ENCODE measurements around the gene SCAMP5. TPM values are rescaled to one million over a fixed set of nuclear protein-coding genes. Genes with fewer than 3 reads are reported as not detected.

Gene SCAMP5
- total and polyA plus RNA-seq, 2 of the 13 experiments (the other 11 are each of a cell fraction or from before 2014, with no cell fraction given), result 34.3 to 49.0 TPM

GRCh38 chr15:74960286-74960685 is 35.1 kb upstream of the SCAMP5 start (continued):
- TF ChIP-seq KDM3A (CRISPR knock-in tag; IDR thresholded peaks at IDR 0.05; ENCODE audit: low read depth), result no peak

- ChIA-PET POLR2A (no interaction called here), CTCF (ENCODE audit: low intra/inter-chr PET ratio, low total read pairs) (no interaction called here)
- Histone ChIP-seq H3K4me3 (replicated peaks in 1 of 3; ENCODE audit: insufficient read depth in 1 of 3, low read depth in 2 of 3, low read length in 3 of 3) (no peak overlapping the region), H3K4me2 (ENCODE audit: low read depth, low read length) (no peak overlapping the region), H3K79me2 (ENCODE audit: insufficient read depth, low read length) (no peaks in the 10 kb centered on the region), H3K27me3 (ENCODE audit: control insufficient read depth in 1 of 2, insufficient read depth in 2 of 2, low read length in 2 of 2) (peaks cover 5 to 55% of the 10 kb centered on the region in 2 experiments; a peak in 4 of 5 replicates), H3K9ac (ENCODE audit: insufficient read depth, low read depth, low read length) (no peak overlapping the region), H3K4me1 (ENCODE audit: insufficient read depth, low read length) (peaks cover 27% of the 10 kb centered on the region), H3K36me3 (replicated peaks in 1 of 2; ENCODE audit: control insufficient read depth in 1 of 2, insufficient read depth in 2 of 2, low read length in 2 of 2) (no peaks in the 10 kb centered on the region), H3K9me3 (ENCODE audit: low read length) (no peaks in the 10 kb centered on the region), H3K27ac (ENCODE audit: extremely low read length, insufficient read depth, low read length) (no peak overlapping the region), H2AFZ (ENCODE audit: low read length) (no peak overlapping the region), H4K20me1 (ENCODE audit: insufficient read depth, low read length) (no peaks in the 10 kb centered on the region)
- in situ Hi-C loops (cut with HindIII; ENCODE audit: extremely low pct_ligation_motif_present, low pct_unique_long_range_greater_than_20kb), result no loop called here
- intact Hi-C loops (cut with micrococcal nuclease; ENCODE audit: unreplicated experiment), result no loop called here
- DNase-seq (ENCODE audit: low spot score), result no peak
- TF ChIP-seq ZFP91 (CRISPR knock-in tag; IDR thresholded peaks at IDR 0.05; ENCODE audit: borderline replicate concordance) (no peak), ZNF121 (CRISPR knock-in tag; IDR thresholded peaks at IDR 0.05) (0 out of 2 replicates have a peak, but pooled peaks have one; percentile 46)
- FAIRE-seq, result no peak
- BruUV-seq (replicated peaks), result no TSS peak
- 17% methylated on average over 3 of the region's 3 CpGs for WGBS (ENCODE audit: low lambda C conversion rate)
- no peak for ATAC-seq
These were observed 34.3 kb upstream of the SCAMP5 start for GRCh38 chr15:74960995-74961588.

GRCh38 chr15:74961616-74962015 is 33.7 kb upstream of the SCAMP5 start:
- H3K79me2 ChIP-seq (ENCODE audit: insufficient read depth, low read length), result no peaks in the 10 kb centered on the region
- H3K4me2 ChIP-seq (ENCODE audit: low read depth, low read length), result no peak overlapping the region
- H3K36me3 ChIP-seq (replicated peaks in 1 of 2; ENCODE audit: control insufficient read depth in 1 of 2, insufficient read depth in 2 of 2, low read length in 2 of 2), result no peaks in the 10 kb centered on the region
- BruUV-seq (replicated peaks), result no TSS peak
- no peak overlapping the region for H3K27ac ChIP-seq (ENCODE audit: extremely low read length, insufficient read depth, low read length)
- peaks cover 27% of the 10 kb centered on the region for H3K4me1 ChIP-seq (ENCODE audit: insufficient read depth, low read length)
- intact Hi-C loops (cut with micrococcal nuclease; ENCODE audit: unreplicated experiment), result no loop called here
- no peak for DNase-seq (ENCODE audit: low spot score)
- H3K9me3 ChIP-seq (ENCODE audit: low read length), result no peaks in the 10 kb centered on the region
- ChIA-PET CTCF (ENCODE audit: low intra/inter-chr PET ratio, low total read pairs) (no interaction called here), POLR2A (no interaction called here)
- H3K27me3 ChIP-seq (ENCODE audit: control insufficient read depth in 1 of 2, insufficient read depth in 2 of 2, low read length in 2 of 2), result peaks cover 5 to 52% of the 10 kb centered on the region in 2 experiments; a peak in 4 of 5 replicates
- in situ Hi-C loops (cut with HindIII; ENCODE audit: extremely low pct_ligation_motif_present, low pct_unique_long_range_greater_than_20kb), result no loop called here
- no peak overlapping the region for H3K9ac ChIP-seq (ENCODE audit: insufficient read depth, low read depth, low read length)
- no peak for TF ChIP-seq CHD2 (IDR thresholded peaks at IDR 0.05; ENCODE audit: low read depth, low read length)
- TF ChIP-seq ZNF317 (CRISPR knock-in tag; IDR thresholded peaks at IDR 0.05), result no peak
- no peak for TF ChIP-seq HNRNPL (IDR thresholded peaks at IDR 0.05; ENCODE audit: low read depth, low read length)
- no peak for TF ChIP-seq ZNF703 (CRISPR knock-in tag; IDR thresholded peaks at IDR 0.05; ENCODE audit: borderline replicate concordance)
- no peak for TF ChIP-seq KDM6A (CRISPR knock-in tag; IDR thresholded peaks at IDR 0.05; ENCODE audit: low read depth)
- H4K20me1 ChIP-seq (ENCODE audit: insufficient read depth, low read length), result no peaks in the 10 kb centered on the region
- no peak overlapping the region for H3K4me3 ChIP-seq (replicated peaks in 1 of 3; ENCODE audit: insufficient read depth in 1 of 3, low read depth in 2 of 3, low read length in 3 of 3)
- no peak for ATAC-seq
- no peak for FAIRE-seq
- WGBS (ENCODE audit: low lambda C conversion rate), result 25% methylated on average over 5 of the region's 5 CpGs
- H2AFZ ChIP-seq (ENCODE audit: low read length), result no peak overlapping the region

All from HepG2 (cell line).